K562 (cell line): ENCODE measurements around the gene REEP2. TPM values are rescaled to one million over a fixed set of nuclear protein-coding genes. Genes with fewer than 3 reads are reported as not detected.
A peak's percentile ranks its signal among the peaks of the same experiment; 100 is the strongest.

Experiments
- CREBBP ChIP-seq: IDR thresholded peaks from one replicate; pipeline ENCODE4 v1.6.1; 2012; ENCODE audit warnings: low read depth, mild to moderate bottlenecking, control low read depth, inconsistent platforms, low read length
- CTCF ChIP-seq, 3 experiments: IDR thresholded peaks in 2 of 3; conservative IDR thresholded peaks in 1 of 3; 2 replicates each; pipeline ENCODE4 v1.5.1; 2011 to 2012; ENCODE audit warnings: low read length in 3 of 3, mild to moderate bottlenecking in 3 of 3, control low read depth in 2 of 3, improper control_type of control experiment in 1 of 3, inconsistent platforms in 1 of 3, low read depth in 1 of 3, mixed read lengths in 1 of 3, moderate library complexity in 1 of 3; ENCODE audit not compliant: insufficient read depth in 2 of 3
- DNMT1 ChIP-seq: fragments of 450-650 bp; IDR thresholded peaks from 2 replicates; pipeline ENCODE4 v1.6.1; 2016; ENCODE audit warnings: antibody characterized with exemption, mild to moderate bottlenecking
- EHMT2 ChIP-seq: fragments of 450-650 bp; IDR thresholded peaks from 2 replicates; pipeline ENCODE4 v1.6.1; 2018; ENCODE audit warnings: antibody characterized with exemption
- ESRRA ChIP-seq: fragments of 450-650 bp; IDR thresholded peaks from 2 replicates; pipeline ENCODE4 v1.6.1; 2014; ENCODE audit warnings: low read depth, mild to moderate bottlenecking, moderate library complexity, borderline replicate concordance
- HEY1 ChIP-seq: fragments of 250-450 bp; sonication (Bioruptor Pico); IDR thresholded peaks from 2 replicates; pipeline ENCODE4 v1.5.0; 2020; ENCODE audit warnings: mild to moderate bottlenecking, moderate library complexity, borderline replicate concordance
- JUNB ChIP-seq: fragments of 450-650 bp; formaldehyde crosslinking; conservative IDR thresholded peaks from 2 replicates; pipeline ENCODE4 v1.4.0; 2020; ENCODE audit warnings: mild to moderate bottlenecking
- MLLT1 ChIP-seq, 2 experiments: fragments of 450-650 bp; IDR thresholded peaks; 2 replicates each; pipeline ENCODE4 v1.6.1; 2016
- PML ChIP-seq: IDR thresholded peaks from 2 replicates; pipeline ENCODE4 v1.6.1; 2012; ENCODE audit warnings: low read length, inconsistent platforms
- POU5F1 ChIP-seq: fragments of 150-350 bp; IDR thresholded peaks from 2 replicates; pipeline ENCODE4 v1.6.1; 2014; ENCODE audit warnings: borderline replicate concordance, low read length, low read depth, mild to moderate bottlenecking; ENCODE audit not compliant: partially characterized antibody
- PREB ChIP-seq: sonication (generic); formaldehyde crosslinking; IDR thresholded peaks from 2 replicates; pipeline ENCODE4 v1.8.1; 2023; ENCODE audit warnings: mild to moderate bottlenecking, missing genetic modification reagents
- PYGO2 ChIP-seq: fragments of 450-650 bp; IDR thresholded peaks from 2 replicates; pipeline ENCODE4 v1.6.1; 2016; ENCODE audit warnings: mild to moderate bottlenecking, missing genetic modification characterization, moderate library complexity, missing compliant biosample characterization
- SMAD1 ChIP-seq: fragments of 150-350 bp; IDR thresholded peaks from 2 replicates; pipeline ENCODE4 v1.6.1; 2014; ENCODE audit warnings: low read length, low read depth; ENCODE audit not compliant: partially characterized antibody
- THRB ChIP-seq: fragments of 450-650 bp; formaldehyde crosslinking; conservative IDR thresholded peaks from 2 replicates; pipeline ENCODE4 v1.4.0; 2022; ENCODE audit warnings: mild to moderate bottlenecking, missing genetic modification characterization
- VEZF1 ChIP-seq: fragments of 200-800 bp; sonication (Bioruptor generic); IDR thresholded peaks from 2 replicates; pipeline ENCODE4 v1.6.1; 2017; ENCODE audit warnings: missing genetic modification characterization, missing compliant biosample characterization
- ZBTB49 ChIP-seq: sonication (generic); formaldehyde crosslinking; IDR thresholded peaks from 2 replicates; pipeline ENCODE4 v1.8.0; 2022; ENCODE audit warnings: missing genetic modification reagents, mild to moderate bottlenecking, borderline replicate concordance
- ZNF174 ChIP-seq: fragments of 250-450 bp; sonication (Bioruptor Pico); IDR thresholded peaks from 2 replicates; pipeline ENCODE4 v1.4.0; 2020; ENCODE audit warnings: mild to moderate bottlenecking
- ZNF668 ChIP-seq: fragments of 250-450 bp; sonication (Bioruptor Pico); IDR thresholded peaks from 2 replicates; pipeline ENCODE4 v1.8.0; 2022; ENCODE audit warnings: mild to moderate bottlenecking, inconsistent platforms
- polyA plus RNA-seq, 8 experiments: library from polyadenylated mRNA; depleted of rRNA in 4 of 8; stranded (reverse) in 5 of 8; unstranded in 3 of 8; fragments of >200 nt; fragmentation: Nextera tagmentation in 2 of 8; fragmentation: Illumina TruSeq in 1 of 8; extraction: Ambion mirVana in 2 of 8; extraction: Trizol in 1 of 8; gene quantifications; 2 replicates each; pipeline versions ENCODE4 v1.2.1 to v1.2.3, GENCODE V29; 2011 to 2014; ENCODE audit warnings: inconsistent platforms in 1 of 8, missing spikeins in 1 of 8
- total RNA-seq, 7 experiments: library from RNA; depleted of rRNA in 6 of 7; stranded (reverse); fragments of >200 nt in 6 of 7; fragmentation: Illumina TruSeq in 2 of 7; extraction: Trizol in 2 of 7; gene quantifications; 2 replicates each; pipeline versions ENCODE4 v1.2.1 to v1.2.3, GENCODE V29; 2011 to 2021; ENCODE audit warnings: low replicate concordance in 1 of 7

The REEP2 gene
- total and polyA plus RNA-seq, 9 of the 15 experiments (the other 6 are each of a cell fraction or from before 2014, with no cell fraction given), result 0.03 to 1.1 (median 0.12) TPM; not detected in 1

DNA sequence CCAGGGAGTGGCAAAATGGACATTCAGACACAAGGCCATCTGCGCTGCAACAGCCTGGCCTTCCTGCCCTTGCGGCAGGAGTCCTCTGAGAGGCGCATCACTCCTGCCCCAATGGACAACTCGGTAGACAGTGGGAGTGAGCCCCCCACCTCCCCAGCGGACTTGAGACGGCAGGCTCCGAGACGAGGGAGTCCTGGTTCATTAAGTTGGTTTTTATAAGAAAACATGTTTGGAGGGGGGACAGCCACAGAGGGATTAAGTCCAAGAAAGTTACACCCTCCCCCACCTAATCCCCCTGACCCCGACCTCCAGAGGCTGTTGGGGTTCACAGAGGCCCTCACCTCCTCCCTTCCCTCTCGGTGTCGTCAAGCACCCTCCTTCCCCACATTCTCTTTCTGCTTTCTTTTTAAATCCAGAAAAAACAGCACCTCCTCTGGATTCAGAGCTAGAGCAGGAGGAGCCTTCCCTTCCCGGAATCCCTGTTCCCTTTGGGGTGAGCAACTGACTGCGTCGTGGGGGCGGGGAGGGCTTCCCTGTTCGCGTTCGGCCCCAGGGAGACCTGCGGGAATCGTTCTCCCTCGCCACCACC is 24.7 kb downstream of the REEP2 start (continued):
- no peak for TF ChIP-seq VEZF1 (CRISPR knock-in tag)
- no peak for TF ChIP-seq EHMT2
- peak; percentile 52 to 65 (median 62) for TF ChIP-seq CTCF (IDR thresholded peaks at IDR 0.05 in 2 of 3, conservative IDR thresholded peaks at IDR 0.05 in 1 of 3; ENCODE audit: insufficient read depth in 2 of 3, low read depth in 1 of 3, low read length in 3 of 3)
- no peak for TF ChIP-seq POU5F1
- no peak for TF ChIP-seq ZNF174
- TF ChIP-seq PYGO2 (tag), result no peak
- no peak for TF ChIP-seq HEY1
- no peak for TF ChIP-seq ESRRA
- no peak for TF ChIP-seq JUNB (CRISPR knock-in tag)
- TF ChIP-seq DNMT1, result no peak
- peak in 1 of 2 experiments; percentile 38; a peak in 2 of 4 replicates for TF ChIP-seq MLLT1 (IDR thresholded peaks at IDR 0.05)
- no peak for TF ChIP-seq ZBTB49 (CRISPR knock-in tag)
- TF ChIP-seq PREB (CRISPR knock-in tag), result no peak
- TF ChIP-seq PML, result 0 out of 2 replicates have a peak, but pooled peaks have one; percentile 9
- no peak for TF ChIP-seq CREBBP
- TF ChIP-seq THRB (CRISPR knock-in tag), result 0 out of 2 replicates have a peak, but pooled peaks have one; percentile 68
- no peak for TF ChIP-seq ZNF668
- TF ChIP-seq SMAD1, result no peak
